ENCODE results near the gene GIMAP2.
A peak's percentile ranks its signal among the peaks of the same experiment; 100 is the strongest.

GIMAP2 gene

DNA sequence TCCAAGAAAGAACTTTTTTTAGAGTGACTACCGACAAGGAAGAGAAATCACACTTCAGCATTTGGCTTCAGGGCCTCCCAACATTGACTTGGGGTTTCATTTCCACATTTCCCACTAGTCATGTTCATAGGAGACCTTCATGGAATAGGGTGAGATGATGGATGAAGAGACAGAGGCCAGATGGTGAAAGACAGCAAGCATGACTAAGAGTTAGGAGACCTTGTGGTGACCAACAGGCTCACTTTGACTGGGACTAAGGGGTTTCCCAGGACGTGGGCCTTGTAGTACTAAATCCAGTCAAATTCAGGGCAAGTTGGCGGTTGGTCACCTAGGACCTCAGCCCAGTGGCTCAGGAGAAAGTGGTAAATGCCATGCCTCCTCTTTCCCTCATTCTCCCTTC is 48.7 kb downstream of the GIMAP2 start:
- peak; percentile 85 for DNase-seq

- no peak for DNase-seq
These were observed 50.3 kb downstream of the GIMAP2 start for GRCh38 chr7:150735596-150736358.

DNA sequence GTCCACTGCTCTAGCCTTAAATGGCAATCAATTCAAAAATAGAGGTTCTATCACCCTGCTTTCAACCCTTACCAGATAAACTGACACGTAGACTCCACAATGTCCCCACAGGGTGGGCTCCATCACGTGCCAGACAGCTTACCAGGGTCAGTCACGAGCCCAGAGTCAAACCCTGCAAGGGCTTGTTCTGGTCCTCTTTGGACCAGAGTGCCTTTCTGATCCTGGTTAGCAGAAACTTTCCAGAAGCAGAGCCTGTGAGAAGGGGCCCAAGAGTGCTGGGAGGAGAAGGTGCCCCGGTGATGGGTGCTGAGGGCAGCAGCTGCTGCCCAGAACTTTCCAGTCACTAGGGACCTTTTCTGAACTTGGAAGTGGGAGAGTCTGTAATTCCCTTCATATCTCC is 51.4 kb downstream of the GIMAP2 start:
- DNase-seq: no peak

- DNase-seq: peak; percentile 52
These were observed 52.0 kb downstream of the GIMAP2 start, which contains the start of gene GIMAP5 for GRCh38 chr7:150737265-150738055. GIMAP5 (plus strand) TSS chr7:150737418; CDS start chr7:150740885, 3,467 bp downstream.

- DNase-seq: no peak
These were observed 52.6 kb downstream of the GIMAP2 start for GRCh38 chr7:150738092-150738491.

DNA sequence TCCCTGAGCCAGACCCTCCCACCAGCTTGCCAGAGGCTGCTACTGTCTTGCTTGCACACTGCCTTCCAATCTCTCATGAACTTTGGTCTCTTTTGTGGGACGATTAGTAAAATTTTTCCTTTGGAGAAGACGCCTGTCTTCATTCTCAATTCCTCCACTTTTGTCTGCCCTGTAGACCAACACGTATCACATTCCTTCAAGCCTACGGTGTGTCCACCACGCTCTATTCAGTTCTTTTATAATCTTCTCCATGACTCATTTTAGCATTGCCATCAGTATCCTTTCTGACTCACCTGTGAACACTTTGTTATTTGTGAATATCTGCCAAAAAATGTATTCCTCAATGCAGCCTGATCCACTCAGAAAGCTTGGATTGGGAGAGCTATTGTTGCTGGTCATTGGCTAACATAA is 53.1 kb downstream of the GIMAP2 start:
- DNase-seq: no peak

- no peak for DNase-seq
These were observed 53.5 kb downstream of the GIMAP2 start for GRCh38 chr7:150739033-150739432.

DNA sequence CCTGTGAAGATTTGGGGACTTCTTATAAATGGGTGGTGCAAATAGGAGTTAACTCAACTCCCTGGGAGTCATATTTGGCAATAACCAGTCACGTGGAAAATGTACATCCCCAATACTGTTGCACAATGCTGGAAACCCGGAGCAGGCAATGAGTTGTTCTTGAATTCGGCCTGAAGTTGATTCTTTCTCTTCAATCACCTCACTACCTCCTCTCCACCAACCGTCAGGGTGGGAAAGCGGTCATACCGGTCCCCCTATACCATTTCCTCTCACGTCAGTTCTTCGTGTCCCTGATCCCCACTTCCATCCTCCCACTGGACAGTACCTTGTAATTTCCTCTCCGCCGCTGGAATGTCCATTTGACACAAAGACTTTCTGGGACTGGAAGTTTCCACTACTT is 54.5 kb downstream of the GIMAP2 start:
- DNase-seq: peak; percentile 84

DNA sequence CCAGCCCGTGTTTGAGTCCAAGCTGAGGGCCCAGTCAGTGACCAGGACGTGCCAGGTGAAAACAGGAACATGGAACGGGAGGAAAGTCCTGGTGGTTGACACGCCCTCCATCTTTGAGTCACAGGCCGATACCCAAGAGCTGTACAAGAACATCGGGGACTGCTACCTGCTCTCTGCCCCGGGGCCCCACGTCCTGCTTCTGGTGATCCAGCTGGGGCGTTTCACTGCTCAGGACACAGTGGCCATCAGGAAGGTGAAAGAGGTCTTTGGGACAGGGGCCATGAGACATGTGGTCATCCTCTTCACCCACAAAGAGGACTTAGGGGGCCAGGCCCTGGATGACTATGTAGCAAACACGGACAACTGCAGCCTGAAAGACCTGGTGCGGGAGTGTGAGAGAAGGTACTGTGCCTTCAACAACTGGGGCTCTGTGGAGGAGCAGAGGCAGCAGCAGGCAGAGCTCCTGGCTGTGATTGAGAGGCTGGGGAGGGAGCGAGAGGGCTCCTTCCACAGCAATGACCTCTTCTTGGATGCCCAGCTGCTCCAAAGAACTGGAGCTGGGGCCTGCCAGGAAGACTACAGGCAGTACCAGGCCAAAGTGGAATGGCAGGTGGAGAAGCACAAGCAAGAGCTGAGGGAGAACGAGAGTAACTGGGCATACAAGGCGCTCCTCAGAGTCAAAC is 56.9 kb downstream of the GIMAP2 start:
- DNase-seq: no peak
